ENCODE results near the gene C22orf15.

DNA sequence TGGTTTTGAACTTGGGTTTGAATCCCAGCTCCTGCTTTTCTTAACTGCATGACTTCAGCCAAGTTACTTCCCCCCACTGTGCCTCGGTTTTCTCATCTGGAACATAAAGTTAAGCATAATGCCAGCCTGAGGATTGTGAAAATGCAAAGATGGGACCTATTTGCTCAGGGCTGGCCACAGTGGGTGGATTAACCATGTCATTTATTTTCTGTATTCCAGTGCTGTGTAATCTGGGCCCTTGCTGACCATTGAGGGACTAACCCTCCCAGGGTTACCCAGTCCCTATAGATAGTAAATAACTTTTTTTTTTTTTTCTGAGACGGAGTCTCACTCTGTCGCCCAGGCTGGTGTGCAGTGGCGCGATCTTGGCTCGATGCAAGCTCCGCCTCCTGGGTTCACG is 7.1 kb upstream of the C22orf15 start:
- TF ChIP-seq, protein P1, sequence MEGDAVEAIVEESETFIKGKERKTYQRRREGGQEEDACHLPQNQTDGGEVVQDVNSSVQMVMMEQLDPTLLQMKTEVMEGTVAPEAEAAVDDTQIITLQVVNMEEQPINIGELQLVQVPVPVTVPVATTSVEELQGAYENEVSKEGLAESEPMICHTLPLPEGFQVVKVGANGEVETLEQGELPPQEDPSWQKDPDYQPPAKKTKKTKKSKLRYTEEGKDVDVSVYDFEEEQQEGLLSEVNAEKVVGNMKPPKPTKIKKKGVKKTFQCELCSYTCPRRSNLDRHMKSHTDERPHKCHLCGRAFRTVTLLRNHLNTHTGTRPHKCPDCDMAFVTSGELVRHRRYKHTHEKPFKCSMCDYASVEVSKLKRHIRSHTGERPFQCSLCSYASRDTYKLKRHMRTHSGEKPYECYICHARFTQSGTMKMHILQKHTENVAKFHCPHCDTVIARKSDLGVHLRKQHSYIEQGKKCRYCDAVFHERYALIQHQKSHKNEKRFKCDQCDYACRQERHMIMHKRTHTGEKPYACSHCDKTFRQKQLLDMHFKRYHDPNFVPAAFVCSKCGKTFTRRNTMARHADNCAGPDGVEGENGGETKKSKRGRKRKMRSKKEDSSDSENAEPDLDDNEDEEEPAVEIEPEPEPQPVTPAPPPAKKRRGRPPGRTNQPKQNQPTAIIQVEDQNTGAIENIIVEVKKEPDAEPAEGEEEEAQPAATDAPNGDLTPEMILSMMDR (IDR thresholded peaks at IDR 0.05) = no peak
- no peak for TF ChIP-seq POLR2A (IDR thresholded peaks at IDR 0.05)
- TF ChIP-seq POLR2AphosphoS5 (IDR thresholded peaks at IDR 0.05; ENCODE audit: insufficient read depth in 1 of 2, low read depth in 1 of 2) = no peak

Data from vagina (tissue), 2 donors.